ENCODE measurements around the gene FNIP1. TPM values are rescaled to one million over a fixed set of nuclear protein-coding genes. Genes with fewer than 3 reads are reported as not detected.

The FNIP1 gene
- total and polyA plus RNA-seq, 2 of the 8 experiments (the other 6 are each of a cell fraction or from before 2014, with no cell fraction given) = 3.5 to 17.3 TPM

GRCh38 chr5:131627207-131627865, 169.5 kb downstream of the FNIP1 start:
- DNase-seq (ENCODE audit: low read depth in 1 of 2, low spot score in 2 of 2) = no peak
- no peaks in the 10 kb centered on the region for H3K27me3 ChIP-seq (replicated peaks in 1 of 4; ENCODE audit: control insufficient read depth in 3 of 4, extremely low read depth in 1 of 4, insufficient read depth in 3 of 4, low read length in 3 of 4)
- H2BK20ac ChIP-seq (ENCODE audit: low read length) = no peak overlapping the region
- H3K56ac ChIP-seq (replicated peaks; ENCODE audit: insufficient read length, low read depth, low read length) = no peak overlapping the region
- H2BK5ac ChIP-seq (ENCODE audit: low read depth, low read length) = no peak overlapping the region
- no peaks in the 10 kb centered on the region for H3K9me3 ChIP-seq (ENCODE audit: insufficient read depth in 2 of 2, low read depth in 1 of 2, low read length in 1 of 2)
- peaks cover 5% of the 10 kb centered on the region for H3K79me1 ChIP-seq (ENCODE audit: low read depth, low read length)
- H2AK5ac ChIP-seq (ENCODE audit: low read depth, low read length) = no peak overlapping the region
- FAIRE-seq = no peak
- H3K27ac ChIP-seq (ENCODE audit: low read depth, low read length) = no peak overlapping the region
- H3K23me2 ChIP-seq (ENCODE audit: low read depth, low read length) = no peaks in the 10 kb centered on the region
- peaks cover 2 to 14% of the 10 kb centered on the region in 2 experiments for H4K20me1 ChIP-seq (replicated peaks in 1 of 2; ENCODE audit: control insufficient read depth in 1 of 2, insufficient read depth in 2 of 2, low read length in 2 of 2)
- H3K18ac ChIP-seq (ENCODE audit: extremely low read depth, low read length) = no peak overlapping the region
- no peak overlapping the region for H4K8ac ChIP-seq (ENCODE audit: extremely low read depth, insufficient read depth, low read length)
- H3K9ac ChIP-seq (replicated peaks in 1 of 4; ENCODE audit: extremely low read depth in 1 of 4, low read depth in 3 of 4, low read length in 3 of 4) = no peak overlapping the region
- 91% methylated on average over 4 of the region's 4 CpGs; no CpG with 5 or more reads in 1 of the 2 experiments for WGBS, 2 experiments (ENCODE audit: extremely low coverage in 1 of 2, insufficient coverage in 1 of 2, insufficient read length in 1 of 2, insufficient replicate concordance in 2 of 2, low coverage in 1 of 2, low lambda C conversion rate in 2 of 2, missing lambda C conversion rate in 1 of 2)
- H3K79me2 ChIP-seq (ENCODE audit: control insufficient read depth in 1 of 2, insufficient read depth in 2 of 2, low read length in 2 of 2) = peaks cover 16 to 97% of the 10 kb centered on the region in 2 experiments
- no peak overlapping the region for H3K23ac ChIP-seq (ENCODE audit: insufficient read length)
- no peak overlapping the region for H2AFZ ChIP-seq (ENCODE audit: low read length)
- H2BK15ac ChIP-seq (ENCODE audit: low read length) = no peak overlapping the region
- no peak overlapping the region for H3K4me2 ChIP-seq (ENCODE audit: insufficient read depth in 1 of 2, low read depth in 2 of 2, low read length in 2 of 2)
- no peak overlapping the region for H3K14ac ChIP-seq (ENCODE audit: insufficient read length)
- POLR2A ChIA-PET (ENCODE audit: partially characterized antibody) = no interaction called here
- H4K5ac ChIP-seq (ENCODE audit: insufficient read length, low read depth, low read length) = no peak overlapping the region
- TF ChIP-seq BCL11A (IDR thresholded peaks at IDR 0.05; ENCODE audit: low read depth in 2 of 2, low read length in 2 of 2) = no peak
- TF ChIP-seq NRF1 (IDR thresholded peaks at IDR 0.05; ENCODE audit: low read depth, low read length) = no peak
- H2BK120ac ChIP-seq (replicated peaks; ENCODE audit: low read depth, low read length) = no peak overlapping the region
- no peak overlapping the region for H2BK12ac ChIP-seq (ENCODE audit: low read depth, low read length)
- H3K4me3 ChIP-seq (ENCODE audit: extremely low read depth in 1 of 4, insufficient read depth in 2 of 4, low read depth in 3 of 4, low read length in 4 of 4) = no peak overlapping the region
- no peak overlapping the region for H4K91ac ChIP-seq (replicated peaks; ENCODE audit: insufficient read length, low read length)
- no peak overlapping the region for H3K4ac ChIP-seq (replicated peaks; ENCODE audit: insufficient read length, low read depth, low read length)
- no peaks in the 10 kb centered on the region for H3K36me3 ChIP-seq (ENCODE audit: control insufficient read depth in 2 of 4, insufficient read depth in 4 of 4, low read length in 3 of 4)
- no peaks in the 10 kb centered on the region for H3K4me1 ChIP-seq (replicated peaks in 1 of 4; ENCODE audit: control insufficient read depth in 3 of 4, insufficient read depth in 4 of 4, low read length in 3 of 4)
- CTCF ChIA-PET (ENCODE audit: partially characterized antibody) = no interaction called here
